NCI-H1048 (cell line): ENCODE measurements around the gene IQGAP1.
"Not testable (repeated sequence)": the region's sequence is repeated elsewhere in the genome, so short reads cannot be mapped to it uniquely, and the experiment has no call there.

ENCODE experiments used
- DNase-seq: peaks from one replicate; lab custom pipeline; 2025; lab: John Stamatoyannopoulos, UW

The IQGAP1 gene

DNA sequence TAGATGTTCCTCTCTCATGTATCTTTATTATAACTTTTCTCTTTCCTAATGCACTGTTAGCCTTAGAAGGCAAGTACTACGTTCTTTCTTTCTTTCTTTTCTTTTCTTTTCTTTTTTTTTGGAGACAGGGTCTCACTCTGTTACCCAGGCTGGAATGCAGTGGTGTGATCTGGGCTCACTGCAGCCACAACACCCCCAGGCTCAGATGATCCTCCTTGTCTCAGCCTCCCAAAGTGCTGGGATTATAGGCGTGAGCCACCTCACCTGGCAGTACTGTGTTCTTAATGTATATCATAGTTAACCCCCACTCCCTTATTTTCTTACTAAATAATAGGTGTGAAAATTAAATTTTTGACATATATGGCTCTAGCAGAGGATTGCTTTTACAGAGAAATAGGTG is 23.1 kb downstream of the IQGAP1 start:
- no peak for DNase-seq

DNA sequence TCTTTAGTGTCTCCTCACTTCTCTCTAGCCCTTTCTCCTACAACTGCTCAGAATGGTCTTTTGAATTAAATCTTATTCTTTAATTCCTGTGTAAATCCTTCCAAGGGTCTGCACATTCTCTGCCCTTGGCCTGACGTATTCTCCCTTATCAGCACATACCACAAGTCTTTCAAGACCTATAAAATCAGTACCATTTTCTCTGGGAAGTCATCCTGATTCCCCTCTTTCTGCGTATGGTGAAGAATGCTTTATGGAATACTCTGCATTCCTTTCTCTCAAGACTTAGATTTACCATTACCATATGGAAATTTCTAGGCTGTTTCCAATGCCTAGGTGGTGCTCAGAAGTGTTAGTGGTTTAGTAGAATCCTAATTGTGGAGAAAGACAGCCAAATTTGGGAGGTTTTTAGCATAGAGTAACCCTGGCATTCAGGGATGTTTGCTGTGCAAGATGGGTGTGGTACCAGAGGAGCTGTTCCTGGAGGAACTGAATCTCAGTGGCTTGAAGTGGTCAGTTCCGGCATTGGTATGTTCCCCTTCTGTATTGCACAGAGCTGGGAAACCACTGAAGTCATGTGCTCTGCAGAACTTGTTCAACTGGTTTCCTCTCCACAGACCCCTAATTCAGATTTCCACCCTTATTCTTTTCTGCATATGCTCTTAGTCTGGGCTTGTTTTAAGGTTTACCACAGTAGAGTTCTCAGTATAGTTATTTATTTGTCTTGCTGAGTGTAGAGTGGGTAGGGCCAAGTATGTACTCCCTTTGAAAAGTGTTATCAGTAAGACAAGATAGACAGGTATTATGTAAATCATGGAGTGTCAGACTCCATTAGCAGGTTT is 24.5 kb downstream of the IQGAP1 start:
- peak; percentile 72 for DNase-seq

DNA sequence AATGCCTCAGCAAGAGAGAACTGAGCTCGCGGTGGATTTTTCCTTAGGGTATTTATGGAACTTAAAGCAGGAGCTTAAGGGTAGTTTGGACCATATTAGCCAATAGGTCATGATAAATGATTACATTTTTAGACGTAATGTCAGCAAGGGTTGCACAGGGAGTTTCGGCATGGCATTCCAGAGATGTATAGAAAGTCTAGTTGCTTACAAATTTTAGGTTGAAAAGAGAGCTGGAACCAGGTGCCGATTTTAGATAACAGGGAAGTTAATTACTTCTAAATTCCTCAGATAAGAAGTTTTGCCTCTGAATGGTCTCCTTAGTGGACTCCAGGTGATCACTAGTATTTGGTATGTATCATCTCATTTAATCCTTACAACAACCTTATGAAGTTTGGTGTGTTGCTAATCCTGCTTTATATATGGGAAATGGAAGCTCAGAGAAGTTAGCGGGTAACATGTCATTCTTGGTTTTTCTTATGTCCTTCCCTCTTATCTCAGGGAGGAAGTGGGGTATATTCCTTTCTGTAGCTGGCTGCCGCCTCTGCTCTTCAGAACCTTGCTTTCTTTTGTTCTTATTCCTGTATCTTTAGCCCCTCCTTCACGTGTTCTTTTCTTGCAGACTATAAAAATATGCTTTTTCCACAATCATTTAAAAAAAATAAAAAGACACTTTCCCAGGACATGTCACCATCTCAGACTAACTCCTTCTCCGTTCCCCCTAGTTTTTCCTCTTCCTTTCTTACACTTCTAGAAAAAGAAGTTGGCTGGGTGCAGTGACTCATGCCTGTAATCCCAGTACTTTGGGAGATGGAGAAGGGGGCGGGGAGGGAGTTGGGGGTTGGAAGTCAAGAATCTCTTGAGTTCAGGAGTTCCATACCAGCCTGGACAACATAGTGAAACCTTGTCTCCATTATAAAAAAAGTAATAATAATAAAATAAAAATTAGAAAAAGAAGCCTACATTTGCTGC is 25.7 kb downstream of the IQGAP1 start:
- no peak for DNase-seq

DNA sequence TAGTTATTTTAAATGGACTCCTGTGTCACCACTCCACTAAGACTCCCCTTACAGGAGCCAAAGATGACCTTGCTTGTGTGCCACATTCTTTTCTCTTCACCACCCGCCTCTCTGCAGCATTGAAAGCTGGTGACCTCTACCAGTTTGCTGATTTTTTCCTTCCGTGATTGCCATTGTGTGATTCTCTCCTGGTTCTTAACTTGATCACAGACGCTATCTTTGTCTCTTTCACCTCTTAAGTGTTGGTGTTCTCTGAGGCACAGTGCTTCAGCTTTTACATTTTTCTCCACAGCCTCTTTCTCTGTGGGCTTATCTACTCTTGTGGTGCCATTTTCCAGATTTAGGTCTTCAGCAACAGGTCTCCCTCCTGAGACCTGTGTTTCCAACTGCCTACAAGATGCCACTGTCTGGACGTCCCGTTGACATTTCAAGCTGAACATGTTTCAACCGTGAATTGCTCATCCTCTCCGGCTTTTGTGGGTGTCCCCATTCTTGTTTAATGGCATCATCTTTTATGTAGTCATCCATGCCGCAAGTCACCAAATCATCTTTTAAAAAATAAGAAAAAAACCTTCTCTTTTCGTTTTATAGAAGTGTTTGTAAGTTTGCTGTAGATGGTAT is 26.5 kb downstream of the IQGAP1 start:
- no peak for DNase-seq

DNA sequence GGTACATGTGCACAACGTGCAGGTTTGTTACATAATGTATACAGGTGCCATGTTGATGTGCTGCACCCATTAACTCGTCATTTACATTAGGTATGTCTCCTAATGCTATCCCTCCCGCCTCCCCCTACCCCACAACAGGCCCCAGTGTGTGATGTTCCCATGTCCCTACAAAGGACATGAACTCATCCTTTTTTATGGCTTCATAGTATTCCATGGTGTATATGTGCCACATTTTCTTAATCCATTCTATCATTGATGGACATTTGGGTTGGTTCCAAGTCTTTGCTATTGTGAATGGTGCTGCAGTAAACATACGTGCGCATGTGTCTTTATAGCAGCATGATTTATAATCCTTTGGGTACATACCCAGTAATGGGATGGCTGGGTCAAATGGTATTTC is 28.0 kb downstream of the IQGAP1 start:
- not testable (repeated sequence) for DNase-seq

DNA sequence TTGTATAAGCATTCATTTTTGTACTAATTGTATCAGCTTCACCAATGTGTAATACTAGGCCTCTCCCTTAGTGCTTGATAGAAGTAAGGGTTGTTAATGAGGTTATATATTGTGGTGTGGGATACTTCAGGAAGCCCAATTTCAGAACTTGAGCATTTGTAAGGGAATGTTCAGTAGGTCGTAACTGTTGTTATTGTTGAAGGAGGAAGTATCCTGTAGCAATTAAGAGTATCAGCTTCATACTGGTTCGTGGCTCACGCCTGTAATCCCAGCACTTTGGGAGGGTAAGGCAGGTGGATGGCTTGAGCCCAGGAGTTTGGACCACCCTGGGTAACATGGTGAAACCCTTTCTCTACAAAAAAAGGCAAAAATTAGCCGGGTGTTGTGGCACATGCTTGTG is 30.6 kb downstream of the IQGAP1 start:
- no peak for DNase-seq

DNA sequence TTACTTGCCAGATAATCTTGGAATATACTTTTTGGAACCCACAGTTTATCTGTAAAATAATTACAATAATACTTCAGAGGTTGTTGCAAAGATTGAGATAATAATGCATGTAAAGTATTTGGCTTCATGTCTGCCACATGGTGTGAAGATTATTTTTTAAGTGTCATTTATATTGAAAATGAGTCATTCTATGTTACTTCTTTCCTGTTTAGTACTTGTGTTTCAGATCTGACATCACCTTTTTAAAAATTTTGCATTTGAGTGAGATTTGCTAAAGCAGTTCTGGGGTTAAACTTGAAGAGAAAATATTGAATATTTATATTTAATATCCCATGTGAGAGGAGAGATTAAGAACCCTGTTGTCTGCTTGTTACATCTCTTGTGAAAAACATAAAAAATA is 31.2 kb downstream of the IQGAP1 start:
- DNase-seq = no peak

DNA sequence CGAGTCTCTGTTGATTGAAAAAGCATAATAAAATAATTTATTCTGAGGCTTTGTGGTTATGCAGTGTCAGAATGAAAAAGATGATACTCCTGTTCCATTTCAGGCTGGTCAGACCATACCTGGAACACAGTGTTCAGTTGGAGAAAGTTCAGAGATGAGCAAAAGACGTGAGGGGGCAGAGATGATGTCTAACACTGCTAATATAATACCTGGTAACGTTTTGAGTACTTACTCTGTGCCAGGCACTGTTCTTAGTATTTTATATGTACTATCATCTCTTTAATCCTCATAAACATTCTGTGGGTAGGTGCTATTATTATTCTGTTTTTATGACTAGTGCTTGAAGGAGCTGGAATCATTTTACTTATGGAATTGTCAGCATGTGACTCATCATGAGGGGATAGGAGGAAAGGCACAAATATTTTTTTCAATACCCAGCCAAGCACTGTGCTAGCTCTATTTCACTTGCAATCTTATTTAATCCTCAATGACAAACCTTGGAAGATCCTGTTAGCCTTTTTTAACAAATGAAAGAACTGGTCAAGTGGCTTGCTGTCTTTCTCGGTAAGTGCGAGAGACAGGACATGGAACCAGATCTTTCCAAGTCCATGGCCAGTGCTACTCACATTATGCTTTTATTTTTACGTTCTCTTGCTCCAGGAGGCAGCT is 31.8 kb downstream of the IQGAP1 start:
- no peak for DNase-seq

DNA sequence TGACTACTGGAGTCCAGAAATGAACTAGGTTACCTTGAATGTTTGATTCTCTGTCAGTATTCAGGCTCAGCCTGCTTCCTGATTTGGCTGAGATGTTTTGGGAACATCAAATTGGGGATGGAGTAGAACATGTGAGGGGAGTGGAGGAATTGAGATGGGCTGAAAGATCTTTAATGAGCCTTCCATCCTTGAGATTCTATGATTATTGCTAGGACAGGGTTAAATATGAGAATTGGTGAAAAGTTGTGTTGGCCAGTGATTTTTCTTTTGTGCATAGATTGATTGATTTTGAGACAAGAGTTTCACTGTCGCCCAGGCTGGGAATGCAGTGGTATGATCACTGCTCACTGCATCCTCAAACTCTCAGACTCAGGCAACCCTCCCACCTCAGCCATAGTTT is 32.4 kb downstream of the IQGAP1 start:
- no peak for DNase-seq

DNA sequence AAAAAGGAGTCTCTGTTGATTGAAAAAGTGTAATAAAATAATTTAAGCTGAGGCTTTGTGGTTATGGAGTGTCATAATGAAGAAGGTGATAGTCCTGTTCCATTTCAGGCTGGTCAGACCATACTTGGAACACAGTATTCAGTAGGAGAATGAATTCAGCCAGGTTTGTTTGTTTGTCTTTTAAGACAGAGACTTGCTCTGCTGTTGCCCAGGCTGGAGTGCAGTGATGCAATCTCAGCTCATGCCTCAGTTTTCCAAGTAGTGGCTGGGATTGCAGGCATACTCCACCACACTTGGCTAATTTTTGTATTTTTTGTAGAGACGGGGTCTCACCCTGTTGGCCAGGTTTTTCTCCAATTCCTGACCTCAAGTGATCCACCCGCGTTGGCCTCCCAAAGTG is 33.5 kb downstream of the IQGAP1 start:
- DNase-seq = no peak

DNA sequence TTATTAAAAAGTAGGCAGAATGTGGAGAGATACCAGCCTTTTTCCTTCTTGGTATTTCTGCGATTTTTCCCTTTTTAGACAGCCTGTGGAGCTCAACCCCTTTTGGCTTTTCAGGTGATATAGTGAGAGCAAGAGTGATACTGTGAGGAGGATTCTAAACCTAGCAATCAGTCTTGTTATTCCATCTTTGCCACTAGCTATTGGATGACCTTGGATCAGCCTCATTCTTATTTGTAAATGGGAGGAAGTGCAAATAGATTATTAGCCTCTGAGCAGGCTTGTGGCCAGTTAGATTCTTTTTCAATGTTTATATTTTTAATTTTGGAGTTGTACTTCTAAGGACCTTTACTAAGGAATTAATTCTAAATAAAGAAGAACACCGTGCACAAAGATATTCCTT is 34.0 kb downstream of the IQGAP1 start:
- DNase-seq = no peak

DNA sequence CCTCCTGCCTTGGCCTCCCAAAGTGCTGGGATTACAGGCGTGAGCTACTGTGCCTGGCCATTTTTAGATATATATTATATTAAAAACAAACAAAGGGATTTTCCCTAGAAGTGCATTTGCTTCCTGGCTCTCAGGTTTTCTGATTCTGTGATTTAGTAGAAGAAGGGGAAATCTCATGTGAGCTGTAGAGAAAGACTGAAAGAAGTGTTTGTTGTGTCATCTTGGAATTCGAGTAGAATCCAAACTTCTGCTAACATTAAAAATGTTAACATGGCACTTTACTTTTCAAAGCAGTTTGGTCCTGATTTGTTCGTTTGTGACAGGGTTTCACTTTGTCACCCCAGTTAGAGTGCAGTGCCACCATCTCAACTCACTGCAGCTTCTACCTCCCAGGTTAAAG is 34.9 kb downstream of the IQGAP1 start:
- no peak for DNase-seq

DNA sequence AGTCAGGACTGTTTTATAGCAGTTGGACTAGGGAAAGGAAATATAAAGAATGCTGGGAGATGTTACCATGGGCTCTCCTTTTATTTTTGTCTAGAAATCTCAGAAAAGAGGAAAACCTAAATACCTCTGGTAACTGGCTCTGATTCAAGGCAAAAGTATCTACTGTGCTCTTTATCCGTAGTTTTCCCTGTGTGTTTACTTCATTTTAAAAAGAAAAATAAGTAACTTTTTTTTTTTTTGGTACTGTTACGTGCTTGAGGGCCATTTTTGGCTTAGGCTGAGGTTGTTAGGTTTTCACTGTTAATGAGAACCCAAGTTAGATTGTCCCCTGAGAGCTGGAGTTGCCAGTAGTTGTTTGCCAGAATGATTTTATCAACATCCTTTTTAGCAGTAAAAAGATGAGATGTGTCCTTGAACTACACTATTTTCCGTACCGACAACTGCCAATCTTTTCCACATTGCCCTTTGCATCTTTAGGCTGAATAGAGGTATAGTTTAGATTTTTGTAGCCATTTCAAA is 35.8 kb downstream of the IQGAP1 start:
- no peak for DNase-seq

DNA sequence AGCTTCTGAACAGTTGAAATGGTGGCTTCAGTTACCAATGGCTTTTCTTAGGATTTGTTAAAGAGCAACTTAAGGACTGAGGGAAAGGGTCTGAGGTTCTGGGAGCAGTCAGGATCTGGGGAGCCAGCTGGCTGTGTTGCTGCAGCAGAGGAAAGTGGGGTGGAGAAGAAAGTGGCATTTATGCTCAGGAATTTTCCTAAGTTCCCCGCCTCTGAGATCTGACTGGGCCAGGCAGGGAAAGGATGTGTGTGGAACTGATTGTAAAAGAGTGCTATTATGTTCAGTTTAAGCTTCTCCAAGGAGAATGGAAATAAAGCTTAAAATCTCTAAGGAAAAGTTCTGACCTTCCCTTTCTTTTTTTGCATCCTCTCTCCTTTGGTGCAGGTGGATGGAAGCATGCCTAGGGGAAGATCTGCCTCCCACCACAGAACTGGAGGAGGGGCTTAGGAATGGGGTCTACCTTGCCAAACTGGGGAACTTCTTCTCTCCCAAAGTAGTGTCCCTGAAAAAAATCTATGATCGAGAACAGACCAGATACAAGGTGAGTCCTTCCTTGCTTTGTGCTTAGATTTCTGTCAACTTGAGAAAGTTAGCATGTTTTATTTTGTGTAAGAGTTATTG is 37.8 kb downstream of the IQGAP1 start:
- DNase-seq = no peak

DNA sequence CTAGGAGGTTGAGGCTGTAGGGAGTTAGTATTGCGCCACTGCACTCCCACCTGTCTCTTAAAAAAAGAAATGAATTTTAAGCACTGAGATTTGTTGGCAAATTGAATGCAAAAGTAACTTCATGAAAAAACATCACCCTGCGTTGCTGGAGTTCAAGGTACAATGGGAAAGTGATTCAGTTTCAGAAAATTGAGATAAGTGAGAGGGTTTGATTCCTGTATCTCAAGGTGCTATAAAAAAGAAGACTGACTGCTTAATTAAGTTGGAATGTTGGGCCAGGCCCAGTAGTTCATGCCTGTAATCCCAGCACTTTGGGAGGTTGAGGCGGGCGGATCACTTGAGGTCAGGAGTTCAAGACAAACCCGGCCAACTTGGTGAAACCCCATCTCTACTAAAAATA is 39.1 kb downstream of the IQGAP1 start:
- DNase-seq = no peak

DNA sequence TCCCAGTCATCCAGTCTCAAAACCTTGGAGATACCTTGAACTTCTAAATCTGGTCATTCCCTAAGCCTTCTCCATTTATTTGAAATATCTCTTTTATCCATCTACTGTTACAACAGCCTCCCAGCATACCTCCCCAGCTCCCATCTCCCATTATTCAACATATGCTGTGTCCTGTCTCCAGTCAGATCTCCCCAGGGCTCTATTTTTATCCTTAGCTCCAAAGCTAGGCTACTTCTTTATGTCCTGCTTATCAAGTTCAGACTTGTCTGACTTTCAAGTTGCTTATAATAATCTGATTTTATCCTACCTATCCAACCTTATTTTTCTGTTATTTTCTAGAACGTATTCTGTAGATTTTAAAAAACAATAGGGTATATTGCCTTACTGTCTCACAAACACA is 44.2 kb downstream of the IQGAP1 start:
- DNase-seq = no peak

DNA sequence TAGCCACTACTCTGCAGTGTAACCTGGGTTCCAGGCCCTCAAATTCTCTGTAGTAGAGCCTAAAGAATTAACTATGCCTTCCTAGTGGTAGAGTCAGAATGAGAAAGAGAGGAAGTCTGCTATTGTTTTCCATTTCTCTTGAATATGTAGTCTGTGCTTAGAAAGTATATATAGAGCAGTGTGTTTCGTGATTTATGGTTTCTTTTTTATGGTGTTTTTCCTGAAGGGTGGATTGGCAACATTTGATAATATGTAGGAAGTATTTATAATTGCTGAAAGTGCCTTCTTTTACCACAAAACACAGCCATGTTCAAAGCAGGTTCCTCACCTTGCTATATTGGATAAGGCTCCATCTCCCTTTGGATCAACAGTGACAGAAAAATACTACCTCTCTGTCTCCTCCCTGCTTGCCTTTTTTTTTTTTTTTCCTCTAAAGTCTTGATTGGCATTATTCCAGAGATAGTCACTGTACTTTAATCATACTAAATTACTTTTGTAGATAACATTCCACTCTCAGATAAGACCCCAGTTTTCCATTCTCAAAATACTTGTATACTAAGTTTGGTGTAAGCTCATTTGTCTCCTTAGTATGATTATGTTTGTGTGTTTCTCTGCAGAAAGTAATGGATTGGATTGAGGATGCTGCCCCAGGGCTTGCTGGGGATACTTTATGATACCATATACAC is 47.8 kb downstream of the IQGAP1 start:
- DNase-seq = no peak

DNA sequence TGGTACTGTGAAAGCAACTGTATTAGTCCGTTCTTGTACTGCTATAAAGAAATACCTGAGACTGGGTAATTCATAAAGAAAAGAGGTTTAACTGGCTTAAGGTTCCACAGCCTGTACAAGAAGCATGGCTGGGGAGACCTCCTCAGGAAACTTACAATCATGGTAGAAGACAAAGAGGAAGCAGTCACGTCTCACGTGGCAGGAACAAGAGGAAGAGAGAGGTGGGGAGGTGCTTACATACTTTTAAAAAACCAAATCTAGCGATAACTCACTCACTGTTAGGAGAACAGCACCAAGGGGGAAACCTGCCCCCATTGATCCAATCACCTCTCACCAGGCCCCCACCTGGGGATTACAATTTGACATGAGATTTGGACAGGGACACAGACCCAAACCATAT is 48.9 kb downstream of the IQGAP1 start:
- DNase-seq = no peak

DNA sequence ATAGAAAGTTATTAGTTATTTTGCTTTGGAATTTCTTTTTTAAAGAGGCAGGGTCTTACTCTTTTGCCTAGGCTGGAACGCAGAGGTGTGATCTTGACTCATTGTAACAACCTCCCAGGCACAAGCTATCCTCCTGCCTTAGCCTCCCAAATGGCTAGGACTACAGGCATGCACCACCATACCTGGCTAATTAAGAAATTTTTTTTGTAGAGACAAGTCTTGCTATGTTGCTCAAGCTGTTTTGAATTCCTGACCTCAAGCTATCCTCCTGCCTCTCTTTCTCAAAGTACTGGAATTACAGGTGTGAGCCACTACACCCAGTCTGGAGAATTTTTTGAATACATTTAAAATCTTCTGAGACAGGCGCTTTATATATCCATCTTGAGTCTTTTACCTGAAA is 49.5 kb downstream of the IQGAP1 start:
- DNase-seq = no peak

DNA sequence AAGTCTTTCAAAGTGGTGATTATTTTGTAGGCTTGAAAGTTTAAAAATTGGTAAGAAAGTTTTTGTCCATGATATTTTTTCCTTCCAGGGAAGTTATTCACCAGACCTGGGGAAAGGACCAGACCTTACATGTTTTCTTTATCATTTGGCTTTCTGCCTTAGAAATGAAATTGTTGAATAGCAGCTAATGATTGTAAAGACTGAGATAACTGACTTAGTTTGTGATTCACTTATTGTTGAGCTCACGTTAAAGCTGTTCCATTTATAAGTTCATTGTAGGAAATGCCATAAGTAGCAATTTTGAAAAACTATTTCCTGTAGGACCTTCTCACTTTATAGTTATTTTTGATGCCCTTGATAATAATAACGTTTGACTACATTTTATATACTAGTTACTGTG is 51.9 kb downstream of the IQGAP1 start:
- DNase-seq = no peak

DNA sequence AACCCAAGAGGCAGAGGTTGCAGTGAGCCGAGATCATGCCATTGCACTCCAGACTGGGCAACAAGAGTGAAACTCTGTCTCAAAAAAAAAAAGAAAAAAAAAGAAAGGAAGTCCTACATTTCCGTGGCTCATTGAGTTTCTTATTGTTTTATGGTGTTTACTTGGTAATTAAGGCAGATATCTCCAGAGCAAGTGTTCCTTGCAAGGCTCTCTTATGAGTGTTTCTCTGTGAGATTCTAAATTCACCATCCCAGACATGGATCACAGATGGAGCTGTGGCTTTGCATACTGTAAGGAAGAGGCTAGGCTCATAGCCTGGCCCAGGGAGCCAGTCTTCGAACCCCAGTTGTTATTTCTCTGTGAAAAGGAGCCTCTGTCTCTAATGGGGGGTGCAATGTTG is 53.0 kb downstream of the IQGAP1 start:
- no peak for DNase-seq
